HEK293 (cell line): ENCODE results near the gene CNTN4.

ENCODE experiments used
- CTCF ChIA-PET: fragments of 350-600 bp; formaldehyde crosslinking; extraction: SDS; loops from one replicate; lab custom pipeline; 2021; ENCODE audit warnings: antibody characterized with exemption; lab: Yijun Ruan, JAX
- POLR2A ChIA-PET: fragments of 300-600 bp; formaldehyde crosslinking; extraction: SDS; loops from one replicate; lab custom pipeline; 2020; ENCODE audit warnings: antibody characterized with exemption, inconsistent platforms; lab: Yijun Ruan, JAX
- H3K27ac ChIP-seq: fragments of 200-500 bp; sonication (Bioruptor generic); 2 replicates; pipeline ENCODE4 v1.5.1; 2014; ENCODE audit warnings: low read depth, low read length, control low read depth, inconsistent platforms; ENCODE audit errors: extremely low read depth
- H3K36me3 ChIP-seq, 2 experiments: fragments of 200-500 bp in 1 of 2; sonication (Bioruptor generic) in 1 of 2; 1 replicate in 1 of 2; 2 replicates in 1 of 2; pipeline ENCODE4 v1.5.1; 2014 to 2017; ENCODE audit warnings: inconsistent platforms in 2 of 2, low read length in 2 of 2; ENCODE audit not compliant: control insufficient read depth in 2 of 2, insufficient read depth in 1 of 2
- H3K4me1 ChIP-seq: fragments of 200-500 bp; sonication (Bioruptor generic); 2 replicates; pipeline ENCODE4 v1.5.1; 2014; ENCODE audit warnings: mild to moderate bottlenecking, low read length, inconsistent platforms; ENCODE audit not compliant: control insufficient read depth, insufficient read depth
- H3K4me3 ChIP-seq: 2 replicates; pipeline ENCODE4 v1.5.1; 2011; ENCODE audit warnings: low read depth, mild to moderate bottlenecking, control low read depth, low read length, moderate library complexity
- H3K9me3 ChIP-seq: fragments of 200-500 bp; sonication (Bioruptor generic); 2 replicates; pipeline ENCODE4 v1.5.1; 2014; ENCODE audit warnings: low read depth, low read length, inconsistent platforms; ENCODE audit not compliant: control insufficient read depth, insufficient read depth
- KLF9 ChIP-seq: fragments of 450-650 bp; formaldehyde crosslinking; IDR thresholded peaks from 2 replicates; pipeline ENCODE4 v1.5.1; 2016; ENCODE audit warnings: missing biosample characterization, missing genetic modification characterization, low read depth
- SALL2 ChIP-seq: fragments of 450-650 bp; formaldehyde crosslinking; IDR thresholded peaks from 2 replicates; pipeline ENCODE4 v1.5.0; 2017; ENCODE audit warnings: missing biosample characterization, mild to moderate bottlenecking, missing genetic modification characterization, borderline replicate concordance
- YY2 ChIP-seq: fragments of 450-650 bp; formaldehyde crosslinking; IDR thresholded peaks from 2 replicates; pipeline ENCODE4 v1.5.1; 2016; ENCODE audit warnings: missing biosample characterization, missing genetic modification characterization
- ZFP69B ChIP-seq: fragments of 450-650 bp; formaldehyde crosslinking; IDR thresholded peaks from 2 replicates; pipeline ENCODE4 v1.5.1; 2016; ENCODE audit warnings: missing biosample characterization, missing genetic modification characterization
- ZNF112 ChIP-seq: fragments of 450-650 bp; formaldehyde crosslinking; IDR thresholded peaks from 2 replicates; pipeline ENCODE4 v1.5.0; 2017; ENCODE audit warnings: missing biosample characterization, missing genetic modification characterization
- ZNF140 ChIP-seq: fragments of 450-650 bp; formaldehyde crosslinking; IDR thresholded peaks from 2 replicates; pipeline ENCODE4 v1.5.1; 2016; ENCODE audit warnings: missing biosample characterization, missing genetic modification characterization
- ZNF175 ChIP-seq: fragments of 450-650 bp; formaldehyde crosslinking; IDR thresholded peaks from 2 replicates; pipeline ENCODE4 v1.5.1; 2016; ENCODE audit warnings: missing biosample characterization, missing genetic modification characterization
- ZNF366 ChIP-seq: fragments of 450-650 bp; formaldehyde crosslinking; conservative IDR thresholded peaks from 2 replicates; pipeline ENCODE4 v1.5.1; 2016; ENCODE audit warnings: missing biosample characterization, missing genetic modification characterization
- ZNF529 ChIP-seq: fragments of 450-650 bp; formaldehyde crosslinking; IDR thresholded peaks from 2 replicates; pipeline ENCODE4 v1.5.1; 2017; ENCODE audit warnings: missing genetic modification characterization, missing biosample characterization; ENCODE audit not compliant: insufficient replicate concordance
- ZNF549 ChIP-seq: fragments of 450-650 bp; IDR thresholded peaks from 2 replicates; pipeline ENCODE4 v1.5.1; 2018; ENCODE audit warnings: missing biosample characterization, missing genetic modification characterization, mild to moderate bottlenecking, inconsistent platforms, moderate library complexity
- ZNF747 ChIP-seq: fragments of 450-650 bp; formaldehyde crosslinking; IDR thresholded peaks from 2 replicates; pipeline ENCODE4 v1.5.1; 2016; ENCODE audit warnings: missing biosample characterization, missing genetic modification characterization
- TF ChIP-seq, protein P1 (sequence below): fragments of 450-650 bp; formaldehyde crosslinking; IDR thresholded peaks from 2 replicates; pipeline ENCODE4 v1.5.1; 2016; ENCODE audit warnings: missing biosample characterization, missing genetic modification characterization
- TF ChIP-seq, protein P2 (sequence below): fragments of 450-650 bp; formaldehyde crosslinking; IDR thresholded peaks from 2 replicates; pipeline ENCODE4 v1.5.1; 2016; ENCODE audit warnings: missing biosample characterization, missing genetic modification characterization
- TF ChIP-seq, protein P3 (sequence below): fragments of 450-650 bp; formaldehyde crosslinking; IDR thresholded peaks from 2 replicates; pipeline ENCODE4 v1.5.1; 2016; ENCODE audit warnings: missing biosample characterization, missing genetic modification characterization
- TF ChIP-seq, protein P4 (sequence below): fragments of 450-650 bp; formaldehyde crosslinking; IDR thresholded peaks from 2 replicates; pipeline ENCODE4 v1.5.0; 2017; ENCODE audit warnings: missing biosample characterization, missing genetic modification characterization, borderline replicate concordance
- TF ChIP-seq, protein P5 (sequence below): fragments of 450-650 bp; formaldehyde crosslinking; IDR thresholded peaks from 2 replicates; pipeline ENCODE4 v1.5.1; 2016; ENCODE audit warnings: missing biosample characterization, missing genetic modification characterization, borderline replicate concordance
- TF ChIP-seq, protein P6 (sequence below): fragments of 450-650 bp; formaldehyde crosslinking; IDR thresholded peaks from 2 replicates; pipeline ENCODE4 v1.5.1; 2017; ENCODE audit warnings: missing biosample characterization, missing genetic modification characterization
- TF ChIP-seq, protein P7 (sequence below): fragments of 450-650 bp; formaldehyde crosslinking; IDR thresholded peaks from 2 replicates; pipeline ENCODE4 v1.5.1; 2017; ENCODE audit warnings: missing biosample characterization, missing genetic modification characterization

Gene CNTN4

DNA sequence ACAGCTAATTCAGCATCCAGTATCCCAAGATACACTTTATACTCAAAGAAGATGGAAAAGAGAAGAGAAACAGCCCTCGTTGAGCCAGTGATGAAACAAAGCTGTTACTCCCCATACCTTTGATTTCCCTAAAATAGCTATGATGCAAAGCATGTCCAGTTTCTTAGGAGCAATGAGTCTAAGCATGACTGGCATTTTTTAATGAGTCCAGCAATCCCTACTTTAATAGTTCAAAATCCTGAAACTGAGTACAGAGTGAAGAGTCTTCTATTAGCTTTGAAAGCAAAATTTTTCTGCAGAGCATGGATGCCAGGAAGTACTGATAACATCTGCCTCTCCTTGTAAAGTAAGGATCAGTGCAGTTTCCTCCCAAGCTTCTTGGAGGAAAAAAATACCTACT lies 708.8 kb downstream of the CNTN4 start (continued):
- TF ChIP-seq, protein P1, sequence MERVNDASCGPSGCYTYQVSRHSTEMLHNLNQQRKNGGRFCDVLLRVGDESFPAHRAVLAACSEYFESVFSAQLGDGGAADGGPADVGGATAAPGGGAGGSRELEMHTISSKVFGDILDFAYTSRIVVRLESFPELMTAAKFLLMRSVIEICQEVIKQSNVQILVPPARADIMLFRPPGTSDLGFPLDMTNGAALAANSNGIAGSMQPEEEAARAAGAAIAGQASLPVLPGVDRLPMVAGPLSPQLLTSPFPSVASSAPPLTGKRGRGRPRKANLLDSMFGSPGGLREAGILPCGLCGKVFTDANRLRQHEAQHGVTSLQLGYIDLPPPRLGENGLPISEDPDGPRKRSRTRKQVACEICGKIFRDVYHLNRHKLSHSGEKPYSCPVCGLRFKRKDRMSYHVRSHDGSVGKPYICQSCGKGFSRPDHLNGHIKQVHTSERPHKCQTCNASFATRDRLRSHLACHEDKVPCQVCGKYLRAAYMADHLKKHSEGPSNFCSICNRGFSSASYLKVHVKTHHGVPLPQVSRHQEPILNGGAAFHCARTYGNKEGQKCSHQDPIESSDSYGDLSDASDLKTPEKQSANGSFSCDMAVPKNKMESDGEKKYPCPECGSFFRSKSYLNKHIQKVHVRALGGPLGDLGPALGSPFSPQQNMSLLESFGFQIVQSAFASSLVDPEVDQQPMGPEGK (tag by site-specific recombination) = no peak
- no peak for TF ChIP-seq YY2 (tag by site-specific recombination)
- no peak for TF ChIP-seq ZNF529 (tag by site-specific recombination)
- TF ChIP-seq SALL2 (tag by site-specific recombination) = no peak

DNA sequence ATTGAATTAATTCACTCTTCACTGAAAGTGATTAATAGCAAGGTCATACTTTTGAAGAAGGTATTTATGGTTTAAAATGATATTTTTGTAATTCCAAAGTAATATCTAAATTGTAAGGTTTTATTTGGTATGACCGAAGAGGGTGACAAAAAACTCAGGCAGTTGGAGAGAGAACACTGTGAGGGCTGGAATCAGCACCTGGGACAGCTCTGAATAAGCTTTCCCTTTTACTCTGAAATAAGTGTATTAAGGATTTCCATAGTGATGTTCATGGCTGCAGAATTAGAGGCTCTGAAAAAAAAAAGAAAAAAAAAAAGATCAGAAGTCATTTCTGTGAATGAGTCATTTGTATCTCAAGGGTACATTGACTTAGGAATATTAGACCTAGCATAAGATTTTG lies 712.1 kb downstream of the CNTN4 start:
- ChIA-PET POLR2A (no interaction called here), CTCF (no interaction called here)
- H3K36me3 ChIP-seq = no peaks in the 10 kb centered on the region
- H3K4me3 ChIP-seq = no peak overlapping the region
- no peaks in the 10 kb centered on the region for H3K4me1 ChIP-seq
- no peak overlapping the region for H3K27ac ChIP-seq
- no peaks in the 10 kb centered on the region for H3K9me3 ChIP-seq
- TF ChIP-seq, protein P2, sequence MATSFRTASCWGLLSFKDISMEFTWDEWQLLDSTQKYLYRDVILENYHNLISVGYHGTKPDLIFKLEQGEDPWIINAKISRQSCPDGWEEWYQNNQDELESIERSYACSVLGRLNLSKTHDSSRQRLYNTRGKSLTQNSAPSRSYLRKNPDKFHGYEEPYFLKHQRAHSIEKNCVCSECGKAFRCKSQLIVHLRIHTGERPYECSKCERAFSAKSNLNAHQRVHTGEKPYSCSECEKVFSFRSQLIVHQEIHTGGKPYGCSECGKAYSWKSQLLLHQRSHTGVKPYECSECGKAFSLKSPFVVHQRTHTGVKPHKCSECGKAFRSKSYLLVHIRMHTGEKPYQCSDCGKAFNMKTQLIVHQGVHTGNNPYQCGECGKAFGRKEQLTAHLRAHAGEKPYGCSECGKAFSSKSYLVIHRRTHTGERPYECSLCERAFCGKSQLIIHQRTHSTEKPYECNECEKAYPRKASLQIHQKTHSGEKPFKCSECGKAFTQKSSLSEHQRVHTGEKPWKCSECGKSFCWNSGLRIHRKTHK (tag by site-specific recombination) = no peak
- TF ChIP-seq, protein P3, sequence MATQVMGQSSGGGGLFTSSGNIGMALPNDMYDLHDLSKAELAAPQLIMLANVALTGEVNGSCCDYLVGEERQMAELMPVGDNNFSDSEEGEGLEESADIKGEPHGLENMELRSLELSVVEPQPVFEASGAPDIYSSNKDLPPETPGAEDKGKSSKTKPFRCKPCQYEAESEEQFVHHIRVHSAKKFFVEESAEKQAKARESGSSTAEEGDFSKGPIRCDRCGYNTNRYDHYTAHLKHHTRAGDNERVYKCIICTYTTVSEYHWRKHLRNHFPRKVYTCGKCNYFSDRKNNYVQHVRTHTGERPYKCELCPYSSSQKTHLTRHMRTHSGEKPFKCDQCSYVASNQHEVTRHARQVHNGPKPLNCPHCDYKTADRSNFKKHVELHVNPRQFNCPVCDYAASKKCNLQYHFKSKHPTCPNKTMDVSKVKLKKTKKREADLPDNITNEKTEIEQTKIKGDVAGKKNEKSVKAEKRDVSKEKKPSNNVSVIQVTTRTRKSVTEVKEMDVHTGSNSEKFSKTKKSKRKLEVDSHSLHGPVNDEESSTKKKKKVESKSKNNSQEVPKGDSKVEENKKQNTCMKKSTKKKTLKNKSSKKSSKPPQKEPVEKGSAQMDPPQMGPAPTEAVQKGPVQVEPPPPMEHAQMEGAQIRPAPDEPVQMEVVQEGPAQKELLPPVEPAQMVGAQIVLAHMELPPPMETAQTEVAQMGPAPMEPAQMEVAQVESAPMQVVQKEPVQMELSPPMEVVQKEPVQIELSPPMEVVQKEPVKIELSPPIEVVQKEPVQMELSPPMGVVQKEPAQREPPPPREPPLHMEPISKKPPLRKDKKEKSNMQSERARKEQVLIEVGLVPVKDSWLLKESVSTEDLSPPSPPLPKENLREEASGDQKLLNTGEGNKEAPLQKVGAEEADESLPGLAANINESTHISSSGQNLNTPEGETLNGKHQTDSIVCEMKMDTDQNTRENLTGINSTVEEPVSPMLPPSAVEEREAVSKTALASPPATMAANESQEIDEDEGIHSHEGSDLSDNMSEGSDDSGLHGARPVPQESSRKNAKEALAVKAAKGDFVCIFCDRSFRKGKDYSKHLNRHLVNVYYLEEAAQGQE (tag by site-specific recombination) = peak; percentile 91
- TF ChIP-seq, protein P4, sequence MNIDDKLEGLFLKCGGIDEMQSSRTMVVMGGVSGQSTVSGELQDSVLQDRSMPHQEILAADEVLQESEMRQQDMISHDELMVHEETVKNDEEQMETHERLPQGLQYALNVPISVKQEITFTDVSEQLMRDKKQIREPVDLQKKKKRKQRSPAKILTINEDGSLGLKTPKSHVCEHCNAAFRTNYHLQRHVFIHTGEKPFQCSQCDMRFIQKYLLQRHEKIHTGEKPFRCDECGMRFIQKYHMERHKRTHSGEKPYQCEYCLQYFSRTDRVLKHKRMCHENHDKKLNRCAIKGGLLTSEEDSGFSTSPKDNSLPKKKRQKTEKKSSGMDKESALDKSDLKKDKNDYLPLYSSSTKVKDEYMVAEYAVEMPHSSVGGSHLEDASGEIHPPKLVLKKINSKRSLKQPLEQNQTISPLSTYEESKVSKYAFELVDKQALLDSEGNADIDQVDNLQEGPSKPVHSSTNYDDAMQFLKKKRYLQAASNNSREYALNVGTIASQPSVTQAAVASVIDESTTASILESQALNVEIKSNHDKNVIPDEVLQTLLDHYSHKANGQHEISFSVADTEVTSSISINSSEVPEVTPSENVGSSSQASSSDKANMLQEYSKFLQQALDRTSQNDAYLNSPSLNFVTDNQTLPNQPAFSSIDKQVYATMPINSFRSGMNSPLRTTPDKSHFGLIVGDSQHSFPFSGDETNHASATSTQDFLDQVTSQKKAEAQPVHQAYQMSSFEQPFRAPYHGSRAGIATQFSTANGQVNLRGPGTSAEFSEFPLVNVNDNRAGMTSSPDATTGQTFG (tag by site-specific recombination) = no peak
- TF ChIP-seq, protein P5, sequence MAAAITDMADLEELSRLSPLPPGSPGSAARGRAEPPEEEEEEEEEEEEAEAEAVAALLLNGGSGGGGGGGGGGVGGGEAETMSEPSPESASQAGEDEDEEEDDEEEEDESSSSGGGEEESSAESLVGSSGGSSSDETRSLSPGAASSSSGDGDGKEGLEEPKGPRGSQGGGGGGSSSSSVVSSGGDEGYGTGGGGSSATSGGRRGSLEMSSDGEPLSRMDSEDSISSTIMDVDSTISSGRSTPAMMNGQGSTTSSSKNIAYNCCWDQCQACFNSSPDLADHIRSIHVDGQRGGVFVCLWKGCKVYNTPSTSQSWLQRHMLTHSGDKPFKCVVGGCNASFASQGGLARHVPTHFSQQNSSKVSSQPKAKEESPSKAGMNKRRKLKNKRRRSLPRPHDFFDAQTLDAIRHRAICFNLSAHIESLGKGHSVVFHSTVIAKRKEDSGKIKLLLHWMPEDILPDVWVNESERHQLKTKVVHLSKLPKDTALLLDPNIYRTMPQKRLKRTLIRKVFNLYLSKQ (tag by site-specific recombination) = no peak

DNA sequence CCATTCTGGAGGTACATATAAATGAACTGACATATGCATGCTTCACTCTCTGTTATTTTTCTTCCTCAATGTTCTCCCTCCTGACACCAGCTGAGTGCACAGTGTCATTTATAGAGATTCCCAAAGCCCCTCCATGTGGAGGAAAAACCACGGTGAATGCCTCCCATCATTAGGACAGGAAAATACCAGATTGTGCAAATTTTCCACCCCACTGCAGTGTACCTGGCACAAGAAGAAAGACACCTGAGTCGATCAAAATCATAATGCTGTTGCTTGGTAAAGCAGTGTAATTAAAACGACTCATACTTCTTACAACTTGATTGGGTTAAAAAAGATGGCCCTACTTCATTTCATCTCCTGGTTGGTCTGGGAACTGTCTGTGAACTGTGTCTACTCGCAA lies 720.9 kb downstream of the CNTN4 start:
- H3K4me1 ChIP-seq = no peaks in the 10 kb centered on the region
- no peaks in the 10 kb centered on the region for H3K9me3 ChIP-seq
- no peaks in the 10 kb centered on the region for H3K36me3 ChIP-seq
- ChIA-PET POLR2A (no interaction called here), CTCF (no interaction called here)
- H3K4me3 ChIP-seq = no peak overlapping the region
- no peak overlapping the region for H3K27ac ChIP-seq
- TF ChIP-seq ZNF549 (tag by site-specific recombination) (no peak), ZNF140 (tag by site-specific recombination) (no peak), SALL2 (tag by site-specific recombination) (no peak), ZNF747 (tag by site-specific recombination) (no peak), KLF9 (tag by site-specific recombination) (no peak), ZNF366 (no peak), ZNF112 (tag by site-specific recombination) (no peak), ZFP69B (tag by site-specific recombination) (no peak), ZNF175 (tag by site-specific recombination) (no peak)
- TF ChIP-seq, protein P6, sequence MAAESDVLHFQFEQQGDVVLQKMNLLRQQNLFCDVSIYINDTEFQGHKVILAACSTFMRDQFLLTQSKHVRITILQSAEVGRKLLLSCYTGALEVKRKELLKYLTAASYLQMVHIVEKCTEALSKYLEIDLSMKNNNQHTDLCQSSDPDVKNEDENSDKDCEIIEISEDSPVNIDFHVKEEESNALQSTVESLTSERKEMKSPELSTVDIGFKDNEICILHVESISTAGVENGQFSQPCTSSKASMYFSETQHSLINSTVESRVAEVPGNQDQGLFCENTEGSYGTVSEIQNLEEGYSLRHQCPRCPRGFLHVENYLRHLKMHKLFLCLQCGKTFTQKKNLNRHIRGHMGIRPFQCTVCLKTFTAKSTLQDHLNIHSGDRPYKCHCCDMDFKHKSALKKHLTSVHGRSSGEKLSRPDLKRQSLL (tag by site-specific recombination) = no peak
- TF ChIP-seq, protein P7, sequence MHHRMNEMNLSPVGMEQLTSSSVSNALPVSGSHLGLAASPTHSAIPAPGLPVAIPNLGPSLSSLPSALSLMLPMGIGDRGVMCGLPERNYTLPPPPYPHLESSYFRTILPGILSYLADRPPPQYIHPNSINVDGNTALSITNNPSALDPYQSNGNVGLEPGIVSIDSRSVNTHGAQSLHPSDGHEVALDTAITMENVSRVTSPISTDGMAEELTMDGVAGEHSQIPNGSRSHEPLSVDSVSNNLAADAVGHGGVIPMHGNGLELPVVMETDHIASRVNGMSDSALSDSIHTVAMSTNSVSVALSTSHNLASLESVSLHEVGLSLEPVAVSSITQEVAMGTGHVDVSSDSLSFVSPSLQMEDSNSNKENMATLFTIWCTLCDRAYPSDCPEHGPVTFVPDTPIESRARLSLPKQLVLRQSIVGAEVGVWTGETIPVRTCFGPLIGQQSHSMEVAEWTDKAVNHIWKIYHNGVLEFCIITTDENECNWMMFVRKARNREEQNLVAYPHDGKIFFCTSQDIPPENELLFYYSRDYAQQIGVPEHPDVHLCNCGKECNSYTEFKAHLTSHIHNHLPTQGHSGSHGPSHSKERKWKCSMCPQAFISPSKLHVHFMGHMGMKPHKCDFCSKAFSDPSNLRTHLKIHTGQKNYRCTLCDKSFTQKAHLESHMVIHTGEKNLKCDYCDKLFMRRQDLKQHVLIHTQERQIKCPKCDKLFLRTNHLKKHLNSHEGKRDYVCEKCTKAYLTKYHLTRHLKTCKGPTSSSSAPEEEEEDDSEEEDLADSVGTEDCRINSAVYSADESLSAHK (tag by site-specific recombination) = no peak
